ENCODE measurements around the gene HEXIM1. TPM values are rescaled to one million over a fixed set of nuclear protein-coding genes. Genes with fewer than 3 reads are reported as not detected.

Gene HEXIM1
- total and polyA plus RNA-seq, 10 donors = 12.9 to 43.1 (median 26.7) TPM

GRCh38 chr17:45155483-45155882 lies 7.2 kb downstream of the HEXIM1 start:
- Histone ChIP-seq H3K27ac (peak overlapping the region in 4 of 8 donors; percentile 3 to 48 (median 36)), H3K36me3 (peaks cover 0 to 41% (median 0%) of the 10 kb centered on the region in 6 donors), H3K9me3 (no peaks in the 10 kb centered on the region), H3K4me1 (peaks cover 48 to 100% (median 64%) of the 10 kb centered on the region in 6 donors), H3K27me3 (replicated peaks in 1 of 7) (no peaks in the 10 kb centered on the region), H3K4me3 (no peak overlapping the region)
- TF ChIP-seq POLR2A (IDR thresholded peaks at IDR 0.05) (no peak), POLR2AphosphoS5 (IDR thresholded peaks at IDR 0.05) (no peak)
- TF ChIP-seq, protein P1, sequence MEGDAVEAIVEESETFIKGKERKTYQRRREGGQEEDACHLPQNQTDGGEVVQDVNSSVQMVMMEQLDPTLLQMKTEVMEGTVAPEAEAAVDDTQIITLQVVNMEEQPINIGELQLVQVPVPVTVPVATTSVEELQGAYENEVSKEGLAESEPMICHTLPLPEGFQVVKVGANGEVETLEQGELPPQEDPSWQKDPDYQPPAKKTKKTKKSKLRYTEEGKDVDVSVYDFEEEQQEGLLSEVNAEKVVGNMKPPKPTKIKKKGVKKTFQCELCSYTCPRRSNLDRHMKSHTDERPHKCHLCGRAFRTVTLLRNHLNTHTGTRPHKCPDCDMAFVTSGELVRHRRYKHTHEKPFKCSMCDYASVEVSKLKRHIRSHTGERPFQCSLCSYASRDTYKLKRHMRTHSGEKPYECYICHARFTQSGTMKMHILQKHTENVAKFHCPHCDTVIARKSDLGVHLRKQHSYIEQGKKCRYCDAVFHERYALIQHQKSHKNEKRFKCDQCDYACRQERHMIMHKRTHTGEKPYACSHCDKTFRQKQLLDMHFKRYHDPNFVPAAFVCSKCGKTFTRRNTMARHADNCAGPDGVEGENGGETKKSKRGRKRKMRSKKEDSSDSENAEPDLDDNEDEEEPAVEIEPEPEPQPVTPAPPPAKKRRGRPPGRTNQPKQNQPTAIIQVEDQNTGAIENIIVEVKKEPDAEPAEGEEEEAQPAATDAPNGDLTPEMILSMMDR (IDR thresholded peaks at IDR 0.05 in 8 of 11, conservative IDR thresholded peaks at IDR 0.05 in 3 of 11) = no peak
- intact Hi-C loops (cut with DNase I; ENCODE audit: low total_unique reads) = no loop called here
- no peak for DNase-seq
- 94 to 100% (median 96%) methylated on average over 2 of the region's 2 CpGs for WGBS, 5 donors

- Histone ChIP-seq H3K27ac (peak overlapping the region in 1 of 8 donors; percentile 48), H3K36me3 (peaks cover 0 to 41% (median 0%) of the 10 kb centered on the region in 6 donors), H3K9me3 (no peaks in the 10 kb centered on the region), H3K4me1 (peaks cover 40 to 94% (median 57%) of the 10 kb centered on the region in 6 donors), H3K27me3 (replicated peaks in 1 of 7) (no peaks in the 10 kb centered on the region), H3K4me3 (no peak overlapping the region)
- intact Hi-C loops (cut with DNase I; ENCODE audit: low total_unique reads) = no loop called here
- 61 to 76% (median 70%) methylated on average over 3 of the region's 3 CpGs for WGBS, 5 donors
- DNase-seq = no peak
- TF ChIP-seq POLR2AphosphoS5 (IDR thresholded peaks at IDR 0.05) (no peak), POLR2A (IDR thresholded peaks at IDR 0.05) (no peak)
- TF ChIP-seq, protein P1 (IDR thresholded peaks at IDR 0.05 in 8 of 11, conservative IDR thresholded peaks at IDR 0.05 in 3 of 11) = no peak
These were observed 8.0 kb downstream of the HEXIM1 start for GRCh38 chr17:45156242-45156641.

DNA sequence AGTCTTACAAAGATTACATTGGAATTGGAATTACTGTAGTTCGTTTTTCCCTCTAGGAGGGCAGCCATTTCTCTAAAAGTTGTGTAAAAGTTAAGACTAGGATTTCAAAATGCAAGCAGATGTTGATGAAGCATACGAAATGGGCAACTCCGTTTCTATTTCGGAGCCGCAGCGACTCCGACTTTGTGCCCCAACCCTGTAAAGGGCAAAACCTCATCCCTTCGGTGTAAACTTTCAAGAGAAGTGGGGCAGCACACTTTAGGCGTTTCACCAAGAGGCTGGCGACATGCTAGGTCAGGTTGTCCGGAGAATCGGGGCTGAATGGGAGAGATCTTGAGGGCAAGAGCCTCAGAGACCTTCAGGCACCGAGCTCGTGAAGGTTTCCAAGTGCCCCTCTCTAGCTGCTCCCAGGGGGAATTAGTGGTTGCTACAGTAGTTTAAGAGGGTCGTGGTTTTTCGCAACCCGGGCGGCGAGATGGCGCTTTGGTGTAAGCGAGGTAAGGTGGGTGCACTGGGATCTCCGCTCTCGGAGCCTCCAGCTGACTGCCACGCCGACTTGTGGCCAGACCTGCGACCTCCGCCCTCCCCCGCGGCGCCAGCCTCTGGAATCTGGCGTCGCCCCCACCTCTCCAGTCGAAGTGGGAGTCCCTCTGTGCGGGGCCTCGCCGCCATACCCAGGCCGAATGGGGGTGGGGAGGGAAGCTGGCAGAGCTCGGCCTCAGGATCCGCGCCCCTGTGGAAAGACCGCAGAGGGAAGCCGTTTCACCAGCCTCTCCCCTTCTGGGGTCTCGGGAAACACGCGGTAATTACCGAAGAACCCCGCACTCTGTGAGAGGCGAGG lies 12.4 kb downstream of the HEXIM1 start:
- Histone ChIP-seq H3K4me1 (peaks cover 36 to 75% (median 45%) of the 10 kb centered on the region in 6 donors), H3K36me3 (peaks cover 0 to 32% (median 0%) of the 10 kb centered on the region in 6 donors), H3K27ac (peak overlapping the region; percentile 99 to 100 (median 100)), H3K27me3 (replicated peaks in 1 of 7) (no peaks in the 10 kb centered on the region), H3K4me3 (peak overlapping the region; percentile 59 to 96 (median 73)), H3K9me3 (no peaks in the 10 kb centered on the region)
- 0 to 1% (median 0%) methylated on average over 24 to 48 of the region's 48 CpGs for WGBS, 5 donors
- peak; percentile 93 for DNase-seq
- TF ChIP-seq, protein P1 (IDR thresholded peaks at IDR 0.05 in 8 of 11, conservative IDR thresholded peaks at IDR 0.05 in 3 of 11) = peak in 3 of 11 experiments; percentile 8 to 33 (median 30)
- TF ChIP-seq POLR2A (IDR thresholded peaks at IDR 0.05) = peak in 1 of 3 donors; percentile 17
- no peak for TF ChIP-seq POLR2AphosphoS5 (IDR thresholded peaks at IDR 0.05)
- intact Hi-C loops (cut with DNase I; ENCODE audit: low total_unique reads) = no loop called here
